Forelimb muscle (tissue), 1 donor: Measurements from ENCODE around the gene ARHGAP21. TPM values are rescaled to one million over a fixed set of nuclear protein-coding genes. Genes with fewer than 3 reads are reported as not detected.

ENCODE experiments used
- DNase-seq: peaks from one replicate; pipeline ENCODE4 v3.0.0-alpha.2; 2013; ENCODE audit warnings: low read depth
- polyA plus RNA-seq: library from polyadenylated mRNA; unstranded; fragments of 120-200 nt; gene quantifications from one replicate; pipeline ENCODE4 v1.2.1, GENCODE V29; 2013; ENCODE audit not compliant: insufficient read length

Gene ARHGAP21
- polyA plus RNA-seq, 1 donor, result 63.2 TPM

GRCh38 chr10:24541239-24541753 is 182.4 kb downstream of the ARHGAP21 start:
- DNase-seq, result no peak

DNA sequence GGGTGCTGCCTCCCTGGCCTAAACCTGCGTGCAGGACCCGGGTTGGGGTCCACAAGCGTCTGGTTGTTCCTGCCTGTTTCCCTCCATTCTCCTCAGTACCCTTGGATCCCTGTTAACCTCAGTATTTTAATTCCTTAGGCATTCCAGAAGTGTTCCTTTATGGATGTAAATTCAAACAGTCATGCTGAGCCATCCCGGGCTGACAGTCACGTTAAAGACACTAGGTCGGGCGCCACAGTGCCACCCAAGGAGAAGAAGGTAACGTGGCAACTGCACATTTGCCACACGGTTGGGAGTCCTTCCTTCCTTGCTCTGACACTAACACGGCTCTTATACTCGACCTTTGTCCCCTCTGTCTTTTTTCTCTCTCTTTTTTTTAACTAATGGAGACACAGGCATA is 187.1 kb downstream of the ARHGAP21 start:
- DNase-seq, result no peak

DNA sequence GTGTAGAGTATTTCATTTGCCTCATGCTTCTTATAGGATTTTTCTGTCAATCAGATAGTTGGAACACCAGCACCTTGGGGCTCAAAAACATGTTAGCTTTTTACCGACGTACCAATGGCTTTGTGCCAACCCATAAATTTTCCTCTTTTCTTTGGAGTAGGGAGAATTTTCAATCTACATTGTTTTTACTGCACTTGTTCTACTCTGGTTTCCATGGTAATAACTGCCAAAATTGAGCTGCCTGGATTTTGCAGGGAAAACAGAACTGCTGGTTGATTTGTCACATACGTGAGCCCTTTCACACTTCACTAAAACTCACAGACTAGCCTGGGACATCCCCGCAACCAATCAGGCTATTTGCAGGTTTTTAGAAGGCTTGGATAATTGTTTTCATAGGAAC is 189.7 kb downstream of the ARHGAP21 start:
- no peak for DNase-seq

Other genes starting within 250 kb of the ARHGAP21 start
- gene PRTFDC1, start 228.7 kb upstream of the ARHGAP21 start, polyA plus RNA-seq, result 13.5 TPM